CD4-positive, alpha-beta T cell treated with Interleukin-17A for 4 hours (primary cell): Measurements from ENCODE around the gene GNG13.
"Not testable (repeated sequence)": the region's sequence is repeated elsewhere in the genome, so short reads cannot be mapped to it uniquely, and the experiment has no call there.

ENCODE experiments used
- DNase-seq: peaks from one replicate; pipeline ENCODE4 v3.0.0-alpha.2; 2020; ENCODE audit warnings: mixed read lengths

Gene GNG13

DNA sequence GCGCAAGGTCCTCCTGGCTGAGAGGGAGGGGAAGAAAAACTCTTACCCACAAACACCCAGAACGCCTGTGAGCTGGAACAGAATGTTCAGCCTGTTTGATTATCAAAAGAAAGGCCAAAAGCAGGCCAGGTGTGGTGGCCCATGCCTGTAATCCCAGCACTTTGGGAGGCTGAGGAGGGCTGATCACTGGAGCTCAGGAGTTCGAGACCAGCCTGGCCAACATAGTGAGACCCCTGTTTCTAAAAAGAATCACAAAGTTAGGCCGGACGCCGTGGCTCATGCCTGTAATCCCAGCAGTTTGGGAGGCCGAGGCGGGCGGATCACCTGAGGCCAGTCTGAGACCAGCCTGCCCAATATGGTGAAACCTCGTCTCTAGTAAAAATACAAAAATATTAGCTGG, 24.2 kb downstream of the GNG13 start:
- DNase-seq, result not testable (repeated sequence)

DNA sequence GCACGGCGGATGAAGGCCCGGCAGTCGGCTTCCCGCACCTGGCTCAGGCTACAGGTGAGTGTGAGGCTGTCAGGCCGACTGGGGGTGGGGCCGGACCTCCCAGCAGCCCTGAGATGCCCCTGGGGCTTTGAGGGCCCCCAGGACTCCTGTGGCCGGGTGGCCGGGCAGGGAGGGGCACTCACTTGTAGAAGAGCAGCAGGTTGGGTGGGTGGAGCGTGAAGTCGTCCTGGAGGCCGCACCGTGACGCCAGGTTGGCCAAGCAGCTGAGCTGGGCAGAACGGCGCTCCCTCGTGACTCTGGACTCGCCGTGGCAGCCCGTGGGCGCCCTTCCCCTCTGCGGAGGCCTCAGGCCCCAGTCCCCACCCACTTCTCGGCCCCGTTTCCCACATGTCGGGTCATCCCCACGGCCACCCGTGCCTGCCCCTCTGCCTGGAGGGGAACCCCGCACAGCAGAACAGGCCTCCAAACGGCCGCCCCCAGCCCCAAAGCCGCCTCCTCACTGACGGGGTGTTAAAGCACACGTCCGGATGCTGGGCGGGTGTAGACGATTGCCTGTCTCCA, 25.2 kb downstream of the GNG13 start:
- DNase-seq, result no peak

GRCh38 chr16:774086-775001, 26.2 kb downstream of the GNG13 start:
- no peak for DNase-seq

DNA sequence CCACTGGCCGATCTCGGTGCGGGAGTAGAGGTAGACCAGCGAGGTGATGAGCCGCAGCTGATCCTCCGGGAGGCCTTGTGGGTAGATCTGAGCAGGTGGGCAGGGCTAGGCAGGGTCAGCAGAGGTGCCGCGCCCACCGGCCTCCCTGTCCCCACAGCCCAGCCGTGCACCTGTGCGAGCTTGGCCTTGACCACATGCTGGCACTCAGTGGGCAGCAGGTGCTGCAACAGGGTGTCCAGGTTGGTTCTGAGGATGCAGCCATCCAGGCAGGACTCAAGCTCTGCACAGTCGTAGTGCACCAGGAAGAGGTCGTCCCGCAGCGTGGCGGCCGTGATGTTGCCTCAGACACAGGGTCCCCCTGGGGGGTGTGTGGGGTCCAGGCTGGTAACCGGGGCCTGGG, 27.6 kb downstream of the GNG13 start:
- DNase-seq, result no peak

- no peak for DNase-seq
Observed at GRCh38 chr16:770411-770810, 30.1 kb downstream of the GNG13 start.

DNA sequence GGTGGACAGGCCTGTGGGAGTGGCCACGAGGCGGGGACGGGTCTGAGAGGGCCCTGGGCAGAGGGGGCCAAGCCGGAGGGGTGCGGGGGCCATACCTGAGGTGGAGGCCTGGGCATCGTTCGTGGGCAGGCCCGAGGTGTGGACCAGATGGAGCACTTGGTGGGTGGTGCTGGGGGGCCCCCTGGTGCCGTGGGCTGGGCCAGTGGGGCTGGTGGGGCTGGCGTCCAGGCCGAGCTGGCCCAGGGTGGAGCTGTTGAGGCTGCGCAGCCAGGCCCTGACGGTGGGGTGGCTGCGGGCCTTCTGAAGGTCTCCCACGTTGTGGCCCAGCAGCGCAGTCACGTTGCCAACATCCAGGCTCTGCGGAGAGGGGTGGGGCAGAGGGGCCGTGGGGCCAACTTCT, 30.6 kb downstream of the GNG13 start:
- DNase-seq, result no peak

DNA sequence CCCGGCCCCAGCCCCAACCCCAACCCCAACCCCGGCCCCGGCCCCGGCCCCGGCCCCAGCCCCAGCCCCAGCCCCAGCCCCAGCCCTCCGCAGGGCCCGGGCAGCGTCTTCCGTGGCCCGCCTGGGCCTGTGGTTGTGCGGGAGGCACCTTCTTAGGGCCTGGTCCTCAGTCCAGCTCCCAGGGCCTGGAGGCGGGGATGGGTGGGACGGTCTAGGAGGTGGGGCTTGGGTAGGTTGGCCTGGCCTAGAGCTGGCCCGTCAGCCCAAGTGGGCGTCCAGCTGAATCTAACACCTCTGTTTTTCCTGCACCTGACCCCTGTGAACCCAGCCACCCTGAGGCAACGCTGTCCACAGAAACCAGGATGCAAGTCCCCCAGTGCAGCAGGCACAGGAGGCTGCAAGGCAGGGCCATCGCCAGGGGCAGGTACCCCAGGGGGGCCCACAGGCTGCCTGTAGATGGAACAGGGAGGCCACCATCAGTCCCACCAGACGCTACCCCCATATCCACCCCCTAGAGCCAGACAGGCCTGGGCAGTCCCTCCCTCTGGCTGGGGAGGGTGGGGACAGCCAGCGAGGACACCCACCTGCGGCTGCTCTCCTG, 31.2 kb downstream of the GNG13 start:
- no peak for DNase-seq

DNA sequence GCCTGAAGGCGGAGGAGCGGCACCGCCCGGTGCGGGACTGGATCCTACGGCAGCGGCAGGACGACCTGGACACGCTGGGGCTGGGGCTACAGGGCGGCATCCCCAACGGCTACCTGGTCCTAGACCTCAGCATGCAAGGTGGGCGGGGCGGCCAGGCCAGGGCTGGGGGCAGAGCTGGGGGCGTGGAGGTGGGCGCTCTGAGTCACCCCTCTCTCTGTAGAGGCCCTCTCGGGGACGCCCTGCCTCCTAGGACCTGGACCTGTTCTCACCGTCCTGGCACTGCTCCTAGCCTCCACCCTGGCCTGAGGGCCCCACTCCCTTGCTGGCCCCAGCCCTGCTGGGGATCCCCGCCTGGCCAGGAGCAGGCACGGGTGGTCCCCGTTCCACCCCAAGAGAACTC, 32.1 kb downstream of the GNG13 start:
- DNase-seq, result no peak

DNA sequence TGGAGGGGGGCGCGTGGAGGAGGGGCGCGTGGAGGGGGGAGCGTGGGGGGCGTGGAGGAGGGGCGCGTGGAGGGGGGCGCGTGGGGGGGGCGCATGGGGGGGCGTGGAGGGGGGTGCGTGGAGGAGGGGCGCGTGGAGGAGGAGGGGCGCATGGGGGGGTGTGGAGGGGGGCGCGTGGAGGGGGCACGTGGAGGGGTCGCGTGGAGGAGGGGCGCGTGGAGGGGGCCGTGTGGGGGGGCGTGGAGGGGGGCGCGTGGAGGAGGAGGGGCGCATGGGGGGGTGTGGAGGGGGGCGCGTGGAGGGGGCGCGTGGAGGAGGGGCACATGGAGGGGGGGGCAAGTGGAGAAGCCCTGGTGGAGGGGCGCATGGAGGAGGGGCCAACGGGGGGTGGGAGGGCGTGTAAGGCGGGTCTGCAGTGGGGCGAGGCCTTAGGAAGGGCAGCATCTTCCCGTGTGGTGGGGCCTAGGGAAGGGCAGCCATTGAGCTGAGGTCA, 32.7 kb downstream of the GNG13 start:
- DNase-seq, result no peak

DNA sequence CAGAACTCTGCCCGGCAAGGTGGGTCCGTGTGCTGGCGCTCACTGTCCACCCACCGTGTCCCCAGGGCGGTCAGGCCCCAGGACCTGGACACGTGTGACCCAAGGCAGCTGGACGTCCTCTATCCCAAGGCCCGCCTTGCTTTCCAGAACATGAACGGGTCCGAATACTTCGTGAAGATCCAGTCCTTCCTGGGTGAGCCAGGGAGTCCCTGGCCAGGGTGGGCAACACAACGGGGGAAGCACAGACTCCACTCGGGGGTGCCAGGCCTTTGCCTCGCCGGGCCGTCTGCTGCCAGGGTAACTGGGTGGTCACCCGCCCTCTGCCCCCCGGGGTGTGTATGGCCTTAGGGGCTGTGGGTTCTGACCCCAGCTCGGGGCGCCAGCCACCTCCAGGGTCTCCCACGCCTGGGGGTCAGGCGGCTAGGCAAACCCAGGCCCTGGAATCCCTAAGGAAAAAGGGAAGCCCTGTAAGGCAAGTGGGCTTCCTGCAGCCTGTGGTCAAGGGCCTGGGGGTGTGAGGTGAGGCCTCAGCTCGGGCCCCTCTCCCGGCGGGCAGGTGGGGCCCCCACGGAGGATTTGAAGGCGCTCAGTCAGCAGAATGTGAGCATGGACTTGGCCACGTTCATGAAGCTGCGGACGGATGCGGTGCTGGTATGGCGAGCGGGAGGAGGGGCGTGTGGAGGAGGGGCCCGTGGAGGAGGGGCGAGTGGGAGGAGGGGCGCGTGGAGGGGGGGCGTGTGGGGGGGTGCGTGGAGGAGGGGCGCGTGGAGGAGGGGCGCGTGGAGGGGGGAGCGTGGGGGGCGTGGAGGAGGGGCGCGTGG, 33.5 kb downstream of the GNG13 start:
- no peak for DNase-seq

- DNase-seq, result no peak
Observed at GRCh38 chr16:766008-766819, 34.3 kb downstream of the GNG13 start.

DNA sequence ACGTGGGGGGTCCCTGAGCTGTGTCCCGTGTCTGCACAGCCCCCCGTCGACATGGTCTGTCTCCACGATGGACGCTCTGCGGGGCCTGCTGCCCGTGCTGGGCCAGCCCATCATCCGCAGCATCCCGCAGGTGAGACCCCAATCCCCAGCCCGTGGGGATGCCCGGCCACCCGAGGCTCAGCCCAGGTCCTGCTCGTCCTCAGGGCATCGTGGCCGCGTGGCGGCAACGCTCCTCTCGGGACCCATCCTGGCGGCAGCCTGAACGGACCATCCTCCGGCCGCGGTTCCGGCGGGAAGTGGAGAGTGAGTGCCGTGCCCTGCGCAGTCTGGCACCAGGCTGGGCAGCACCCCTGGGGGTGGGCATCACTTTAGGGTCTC, 35.1 kb downstream of the GNG13 start:
- no peak for DNase-seq

DNA sequence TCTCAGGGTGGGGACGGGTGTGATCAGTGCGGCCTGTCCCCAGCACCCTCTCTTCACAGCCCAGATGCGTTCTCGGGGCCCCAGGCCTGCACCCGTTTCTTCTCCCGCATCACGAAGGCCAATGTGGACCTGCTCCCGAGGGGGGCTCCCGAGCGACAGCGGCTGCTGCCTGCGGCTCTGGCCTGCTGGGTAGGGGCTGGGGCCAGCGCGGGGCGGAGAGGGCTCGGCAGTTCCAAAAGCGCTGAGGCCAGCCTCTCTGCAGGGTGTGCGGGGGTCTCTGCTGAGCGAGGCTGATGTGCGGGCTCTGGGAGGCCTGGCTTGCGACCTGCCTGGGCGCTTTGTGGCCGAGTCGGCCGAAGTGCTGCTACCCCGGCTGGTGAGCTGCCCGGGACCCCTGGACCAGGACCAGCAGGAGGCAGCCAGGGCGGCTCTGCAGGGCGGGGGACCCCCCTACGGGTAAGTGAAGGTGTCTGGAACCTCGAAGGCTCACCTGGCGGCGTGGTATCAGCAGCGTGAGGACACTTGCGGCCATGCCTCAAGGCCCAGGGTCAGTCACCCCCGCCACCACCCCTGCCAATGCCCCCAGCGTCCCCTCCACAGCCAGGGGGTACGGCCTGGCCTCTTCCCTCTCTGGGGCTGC, 35.6 kb downstream of the GNG13 start:
- no peak for DNase-seq

GRCh38 chr16:764184-764750, 36.3 kb downstream of the GNG13 start:
- DNase-seq, result no peak

GRCh38 chr16:763369-764183, 37.0 kb downstream of the GNG13 start:
- DNase-seq, result no peak

- no peak for DNase-seq
Observed at GRCh38 chr16:762595-763268, 37.8 kb downstream of the GNG13 start.

DNA sequence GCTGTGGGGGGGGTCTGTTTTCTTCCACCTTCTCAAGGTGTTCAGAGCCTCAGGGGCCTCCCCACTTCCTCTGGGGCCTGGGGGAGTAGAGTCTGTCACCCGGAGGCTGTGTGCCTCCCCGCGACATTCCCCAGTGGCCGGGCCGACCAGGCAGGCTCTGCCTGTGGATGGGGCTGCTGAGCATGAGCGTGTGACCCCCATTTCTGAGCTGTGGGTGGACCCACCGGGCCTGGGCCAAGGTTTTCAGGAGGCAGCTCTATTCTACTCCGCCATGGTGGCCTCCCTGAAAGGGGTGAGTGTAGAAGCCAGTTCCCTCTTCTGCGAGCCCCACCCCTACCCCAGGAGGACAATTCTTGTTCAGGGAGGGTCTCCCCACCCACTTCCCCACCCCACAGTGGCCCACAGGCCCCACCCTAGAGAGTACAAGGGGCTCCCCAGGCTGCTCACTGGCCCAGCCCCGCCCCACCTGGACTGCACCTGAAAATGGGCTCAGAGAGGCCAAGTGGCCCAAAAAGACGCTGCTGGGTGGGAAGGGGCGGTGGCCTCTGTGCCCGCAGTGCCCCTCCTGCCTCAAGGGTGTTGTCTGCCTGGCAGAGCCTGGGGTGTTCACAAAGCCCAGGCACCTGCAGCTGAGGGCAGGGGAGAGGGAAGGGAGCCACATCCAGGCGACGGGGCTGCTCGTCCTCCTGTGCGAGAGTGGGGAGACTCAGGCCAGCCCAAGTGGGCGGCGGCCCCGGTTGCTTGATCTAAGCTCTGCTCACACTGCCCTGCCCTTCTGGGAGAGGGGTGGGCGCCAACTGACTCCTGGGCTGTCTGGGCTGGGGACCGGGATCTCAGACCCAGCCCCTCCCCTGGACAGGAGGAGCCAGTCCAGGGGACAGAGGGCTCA, 38.7 kb downstream of the GNG13 start:
- DNase-seq, result no peak

DNA sequence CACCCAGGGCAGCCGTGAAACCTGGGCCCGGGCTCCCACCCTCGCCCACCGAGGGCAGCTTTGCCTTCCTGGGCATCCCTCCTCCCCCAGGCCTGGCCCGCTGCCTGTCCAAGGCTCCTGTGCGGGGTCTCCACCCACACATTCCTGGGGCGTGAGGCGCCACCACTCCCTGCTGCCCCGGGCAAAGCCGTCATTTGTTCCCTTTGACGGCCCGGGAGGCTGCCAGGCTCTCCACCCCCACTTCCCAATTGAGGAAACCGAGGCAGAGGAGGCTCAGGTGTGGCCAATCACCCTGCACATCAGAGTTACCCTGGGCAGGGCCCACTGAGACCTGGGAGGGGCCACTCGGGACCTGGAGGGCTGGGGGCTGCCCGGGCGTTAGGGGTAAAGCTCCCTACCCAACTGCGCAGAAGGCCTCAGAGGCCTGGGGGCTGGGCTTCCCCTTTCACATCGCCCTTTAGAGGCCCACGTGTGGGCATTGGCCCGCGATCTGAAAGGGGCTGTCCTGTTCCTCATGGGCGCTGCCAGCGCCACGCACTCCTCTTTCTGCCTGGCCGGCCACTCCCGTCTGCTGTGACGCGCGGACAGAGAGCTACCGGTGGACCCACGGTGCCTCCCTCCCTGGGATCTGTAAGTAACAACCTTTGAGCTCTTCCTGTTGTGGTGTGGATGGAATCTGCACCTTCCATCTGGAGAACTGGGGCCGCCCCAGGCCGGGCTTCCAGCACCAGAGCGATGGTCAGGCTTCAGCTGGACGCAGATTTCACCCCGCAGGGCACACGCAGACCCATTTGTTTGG, 39.8 kb downstream of the GNG13 start, which contains the start of gene MSLN:
Gene MSLN, plus strand, starts transcription at position 190 of the 799 bp plus-strand sequence. CDS start 1,947 bp downstream, outside the sequence.
- DNase-seq, result no peak
